Endothelial cell of umbilical vein (primary cell): Measurements from ENCODE around the gene B3GAT2. TPM values are rescaled to one million over a fixed set of nuclear protein-coding genes. Genes with fewer than 3 reads are reported as not detected.

ENCODE experiments used
- BruUV-seq: library from RNA; stranded (reverse); fragments of 400-500 nt; replicated peaks from 2 replicates; lab custom pipeline; 2021; lab: Mats Ljungman, UMichigan
- CTCF ChIA-PET: fragments of 300-600, 350-600 bp; sonication (Branson Sonifier 250); formaldehyde crosslinking; loops from one replicate; lab custom pipeline; 2021; ENCODE audit warnings: antibody characterized with exemption, inconsistent platforms; lab: Charles Lee
- POLR2A ChIA-PET: fragments of 300-600, 350-600 bp; sonication (Branson Sonifier 250); formaldehyde crosslinking; loops from one replicate; lab custom pipeline; 2021; ENCODE audit warnings: antibody characterized with exemption, inconsistent platforms; lab: Charles Lee
- DNase-seq: peaks from one replicate; pipeline ENCODE4 v3.0.0-alpha.2; 2011; ENCODE audit warnings: low read depth, low spot score
- FAIRE-seq: peaks from 2 replicates; lab custom pipeline; 2011; peaks lifted over from hg19 to GRCh38; lab: Jason Lieb, UNC
- H2AFZ ChIP-seq: 2 replicates; pipeline ENCODE4 v1.6.0; 2012; ENCODE audit warnings: low read depth, low read length, control low read depth, inconsistent platforms
- H3K27ac ChIP-seq: 2 replicates; pipeline ENCODE4 v1.5.1; 2011; ENCODE audit warnings: low read depth, mild to moderate bottlenecking, control low read depth, low read length, moderate library complexity; ENCODE audit not compliant: insufficient read depth
- H3K27me3 ChIP-seq, 2 experiments: 2 replicates each; pipeline versions ENCODE4 v1.6.0 to v1.6.1; 2011; ENCODE audit warnings: low read length in 2 of 2, mixed read lengths in 1 of 2; ENCODE audit not compliant: control insufficient read depth in 2 of 2, insufficient read depth in 2 of 2
- H3K36me3 ChIP-seq, 2 experiments: 2 replicates in 1 of 2; 3 replicates in 1 of 2; pipeline ENCODE4 v1.5.1; 2011; ENCODE audit warnings: low read length in 2 of 2, mild to moderate bottlenecking in 1 of 2, moderate library complexity in 1 of 2; ENCODE audit not compliant: control insufficient read depth in 2 of 2, insufficient read depth in 2 of 2; ENCODE audit errors: extremely low read depth in 1 of 2
- H3K4me1 ChIP-seq: 3 replicates; pipeline ENCODE4 v1.5.1; 2011; ENCODE audit warnings: mild to moderate bottlenecking, low read length; ENCODE audit not compliant: control insufficient read depth, insufficient read depth; ENCODE audit errors: extremely low read depth
- H3K4me2 ChIP-seq: 2 replicates; pipeline ENCODE4 v1.6.1; 2011; ENCODE audit warnings: low read length, control low read depth, mixed read lengths; ENCODE audit not compliant: insufficient read depth
- H3K4me3 ChIP-seq, 3 experiments: fragments of 200-600 bp in 1 of 3; sonication (generic), shearing (Covaris generic) in 1 of 3; replicated peaks in 1 of 3; 2 replicates each; pipeline ENCODE4 v1.5.1; 2011 to 2016; ENCODE audit warnings: control low read depth in 3 of 3, low read length in 3 of 3, mild to moderate bottlenecking in 2 of 3, inconsistent platforms in 1 of 3, low read depth in 1 of 3, moderate library complexity in 1 of 3; ENCODE audit not compliant: insufficient read depth in 1 of 3
- H3K79me2 ChIP-seq: 2 replicates; pipeline ENCODE4 v1.6.0; 2012; ENCODE audit warnings: low read length, inconsistent platforms; ENCODE audit not compliant: control insufficient read depth, insufficient read depth
- H3K9ac ChIP-seq: replicated peaks from 2 replicates; pipeline ENCODE3; 2011; ENCODE audit warnings: low read length, control low read depth; ENCODE audit not compliant: insufficient read depth; ENCODE audit errors: extremely low read depth
- H3K9me1 ChIP-seq: replicated peaks from 3 replicates; pipeline ENCODE4 v1.6.0; 2011; ENCODE audit warnings: mild to moderate bottlenecking, low read length; ENCODE audit not compliant: control insufficient read depth, insufficient read depth; ENCODE audit errors: extremely low read depth
- H3K9me3 ChIP-seq: replicated peaks from 2 replicates; pipeline ENCODE4 v1.5.1; 2012; ENCODE audit warnings: low read length, inconsistent platforms; ENCODE audit not compliant: control insufficient read depth, insufficient read depth
- H4K20me1 ChIP-seq: replicated peaks from 2 replicates; pipeline ENCODE3; 2011; ENCODE audit warnings: mild to moderate bottlenecking, low read length; ENCODE audit not compliant: control insufficient read depth, insufficient read depth; ENCODE audit errors: extremely low read depth
- EZH2 ChIP-seq: IDR thresholded peaks from 2 replicates; pipeline ENCODE4 v1.6.1; 2012; ENCODE audit warnings: borderline replicate concordance, low read depth, mild to moderate bottlenecking, moderate library complexity, low read length, inconsistent platforms; ENCODE audit not compliant: severe bottlenecking
- FOS ChIP-seq: IDR thresholded peaks from 2 replicates; pipeline ENCODE4 v1.6.1; 2011; ENCODE audit warnings: mild to moderate bottlenecking, low read length, moderate library complexity, borderline replicate concordance; ENCODE audit not compliant: insufficient read depth
- GATA2 ChIP-seq: IDR thresholded peaks from 2 replicates; pipeline ENCODE4 v1.7.0; 2011; ENCODE audit warnings: low read depth, mild to moderate bottlenecking, moderate library complexity, mixed read lengths, low read length; ENCODE audit not compliant: insufficient read length, insufficient read depth
- JUN ChIP-seq: IDR thresholded peaks from 2 replicates; pipeline ENCODE4 v1.6.1; 2011; ENCODE audit warnings: borderline replicate concordance, low read depth; ENCODE audit not compliant: insufficient read length, insufficient read depth
- MYC ChIP-seq: IDR thresholded peaks from one replicate; pipeline ENCODE4 v1.6.1; 2011; ENCODE audit warnings: mild to moderate bottlenecking, low read depth, low read length
- POLR2A ChIP-seq: IDR thresholded peaks from 2 replicates; pipeline ENCODE4 v1.6.1; 2012; ENCODE audit warnings: low read depth, mild to moderate bottlenecking, control low read depth, low read length
- POLR2AphosphoS5 ChIP-seq: IDR thresholded peaks from 2 replicates; pipeline ENCODE4 v1.6.1; 2012; ENCODE audit warnings: low read depth, mild to moderate bottlenecking, control low read depth, low read length, moderate library complexity; ENCODE audit not compliant: insufficient read depth
- dilution Hi-C: fragments of 300-500 bp; cut with MboI; formaldehyde crosslinking; loops from one replicate; pipeline ENCODE4 v1.15.0; 2019; ENCODE audit warnings: low sequenced_read_pairs; ENCODE audit not compliant: extremely low pct_ligation_motif_present
- intact Hi-C: fragments of 100-400 bp; cut with micrococcal nuclease; formaldehyde crosslinking; loops from one replicate; pipeline ENCODE4 v1.10.0; 2022
- polyA plus RNA-seq, 4 experiments: library from polyadenylated mRNA; depleted of rRNA in 3 of 4; stranded (reverse) in 3 of 4; unstranded in 1 of 4; fragments of >200 nt; gene quantifications; 2 replicates each; pipeline versions ENCODE4 v1.2.1 to v1.2.3, GENCODE V29; 2011 to 2012; ENCODE audit warnings: missing spikeins in 1 of 4
- total RNA-seq: library from RNA; stranded (reverse); gene quantifications from 2 replicates; pipeline ENCODE4 v1.2.3, GENCODE V29; 2021
- TF ChIP-seq, protein P1 (sequence below): IDR thresholded peaks from 2 replicates; pipeline ENCODE4 v1.6.1; 2011; ENCODE audit not compliant: insufficient read depth, insufficient read length
- TF ChIP-seq, protein P2 (sequence below), 2 donors: IDR thresholded peaks; 1 replicate in 1 of 2; 2 replicates in 1 of 2; pipeline ENCODE4 v1.5.1; 2011; ENCODE audit warnings: low read length in 2 of 2, mild to moderate bottlenecking in 2 of 2, moderate library complexity in 2 of 2, control low read depth in 1 of 2, inconsistent platforms in 1 of 2, low read depth in 1 of 2; ENCODE audit not compliant: insufficient read depth in 1 of 2; ENCODE audit errors: extremely low read depth in 1 of 2

B3GAT2 gene
- total and polyA plus RNA-seq, 2 donors (not counting 3 experiments of a cell fraction or from before 2014, with no cell fraction given): not detected

DNA sequence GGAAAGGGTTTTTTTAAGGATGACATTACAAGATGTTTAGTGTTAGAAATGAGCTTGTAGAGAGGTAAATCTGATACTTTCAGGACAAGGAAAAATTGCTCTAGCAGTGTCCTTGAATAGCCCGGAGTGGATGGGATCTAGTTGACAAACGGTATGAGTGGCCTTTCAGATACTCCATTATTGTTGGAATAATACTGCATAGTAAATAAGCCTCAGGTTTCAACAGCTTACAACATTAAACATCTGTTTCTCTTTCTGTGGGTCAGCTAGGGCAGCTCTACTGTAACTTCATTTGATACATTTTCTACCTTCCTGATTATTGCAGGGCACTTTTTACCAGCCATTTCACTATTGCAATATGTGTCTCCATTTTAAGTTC is 118.0 kb downstream of the B3GAT2 start:
- no peak overlapping the region for H3K4me2 ChIP-seq
- intact Hi-C loops: loop anchor here (10.0 kb wide), 1 partner anchor 616 kb away; no protein-coding TSS in a partner anchor
- H3K9me3 ChIP-seq: no peaks in the 10 kb centered on the region
- no peaks in the 10 kb centered on the region for H3K27me3 ChIP-seq
- no peak overlapping the region for H3K9ac ChIP-seq
- H3K79me2 ChIP-seq: no peaks in the 10 kb centered on the region
- no peak overlapping the region for H3K27ac ChIP-seq
- ChIA-PET CTCF (no interaction called here), POLR2A (no interaction called here)
- no peaks in the 10 kb centered on the region for H3K36me3 ChIP-seq
- DNase-seq (no peak), FAIRE-seq (no peak)
- H2AFZ ChIP-seq: no peak overlapping the region
- H3K4me1 ChIP-seq: no peaks in the 10 kb centered on the region
- BruUV-seq: no TSS peak
- no peaks in the 10 kb centered on the region for H4K20me1 ChIP-seq
- no peak overlapping the region for H3K4me3 ChIP-seq
- H3K9me1 ChIP-seq: no peaks in the 10 kb centered on the region
- TF ChIP-seq JUN: no peak
- TF ChIP-seq MYC: no peak
- dilution Hi-C loops: no loop called here

DNA sequence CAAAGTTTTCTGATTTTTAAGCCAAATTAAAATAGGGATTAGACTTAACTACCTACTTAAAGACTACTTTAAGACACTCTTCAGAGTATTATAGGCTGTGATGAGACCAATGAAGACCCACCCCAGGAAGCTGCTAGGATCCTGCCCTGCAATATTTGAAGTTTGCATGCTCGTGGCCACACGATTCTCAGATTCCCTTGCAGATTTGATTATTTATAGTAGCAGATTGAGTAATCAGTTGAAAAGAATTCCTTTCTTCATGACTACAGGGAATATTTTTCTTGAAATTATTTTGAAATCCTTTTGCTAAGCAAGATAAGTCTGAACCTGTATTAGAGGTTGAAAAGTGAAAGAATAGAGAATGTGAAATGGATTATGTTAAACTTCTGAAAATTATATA is 122.3 kb downstream of the B3GAT2 start:
- no peaks in the 10 kb centered on the region for H4K20me1 ChIP-seq
- no peak overlapping the region for H3K9ac ChIP-seq
- dilution Hi-C loops: no loop called here
- H2AFZ ChIP-seq: no peak overlapping the region
- FAIRE-seq (no peak), DNase-seq (no peak)
- BruUV-seq: no TSS peak
- H3K9me1 ChIP-seq: no peaks in the 10 kb centered on the region
- no peaks in the 10 kb centered on the region for H3K4me1 ChIP-seq
- ChIA-PET CTCF (no interaction called here), POLR2A (no interaction called here)
- intact Hi-C loops: loop anchor here (10.0 kb wide), 1 partner anchor 620 kb away; no protein-coding TSS in a partner anchor
- TF ChIP-seq EZH2 (no peak), FOS (no peak), POLR2AphosphoS5 (no peak), POLR2A (no peak), JUN (no peak), MYC (no peak), GATA2 (no peak)
- TF ChIP-seq, protein P1, sequence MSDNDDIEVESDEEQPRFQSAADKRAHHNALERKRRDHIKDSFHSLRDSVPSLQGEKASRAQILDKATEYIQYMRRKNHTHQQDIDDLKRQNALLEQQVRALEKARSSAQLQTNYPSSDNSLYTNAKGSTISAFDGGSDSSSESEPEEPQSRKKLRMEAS: no peak
- TF ChIP-seq, protein P2, sequence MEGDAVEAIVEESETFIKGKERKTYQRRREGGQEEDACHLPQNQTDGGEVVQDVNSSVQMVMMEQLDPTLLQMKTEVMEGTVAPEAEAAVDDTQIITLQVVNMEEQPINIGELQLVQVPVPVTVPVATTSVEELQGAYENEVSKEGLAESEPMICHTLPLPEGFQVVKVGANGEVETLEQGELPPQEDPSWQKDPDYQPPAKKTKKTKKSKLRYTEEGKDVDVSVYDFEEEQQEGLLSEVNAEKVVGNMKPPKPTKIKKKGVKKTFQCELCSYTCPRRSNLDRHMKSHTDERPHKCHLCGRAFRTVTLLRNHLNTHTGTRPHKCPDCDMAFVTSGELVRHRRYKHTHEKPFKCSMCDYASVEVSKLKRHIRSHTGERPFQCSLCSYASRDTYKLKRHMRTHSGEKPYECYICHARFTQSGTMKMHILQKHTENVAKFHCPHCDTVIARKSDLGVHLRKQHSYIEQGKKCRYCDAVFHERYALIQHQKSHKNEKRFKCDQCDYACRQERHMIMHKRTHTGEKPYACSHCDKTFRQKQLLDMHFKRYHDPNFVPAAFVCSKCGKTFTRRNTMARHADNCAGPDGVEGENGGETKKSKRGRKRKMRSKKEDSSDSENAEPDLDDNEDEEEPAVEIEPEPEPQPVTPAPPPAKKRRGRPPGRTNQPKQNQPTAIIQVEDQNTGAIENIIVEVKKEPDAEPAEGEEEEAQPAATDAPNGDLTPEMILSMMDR (IDR thresholded peaks at IDR 0.05; ENCODE audit: extremely low read depth in 1 of 2, insufficient read depth in 1 of 2, low read depth in 1 of 2, low read length in 2 of 2): no peak
- H3K27ac ChIP-seq: no peak overlapping the region
- no peak overlapping the region for H3K4me3 ChIP-seq
- no peaks in the 10 kb centered on the region for H3K79me2 ChIP-seq
- no peaks in the 10 kb centered on the region for H3K36me3 ChIP-seq
- H3K4me2 ChIP-seq: no peak overlapping the region
- H3K9me3 ChIP-seq: no peaks in the 10 kb centered on the region
- no peaks in the 10 kb centered on the region for H3K27me3 ChIP-seq
